Stimulated activated CD8-positive, alpha-beta memory T cell treated with anti-CD3 and anti-CD28 coated beads, Interleukin-15, amount 100 ng/mL, for 4 hours (primary cell): Measurements from ENCODE around the gene CARD19.

Source experiments
- DNase-seq, 2 donors: peaks; one replicate each; pipeline ENCODE4 v3.0.0-alpha.2; 2020; ENCODE audit warnings: low read depth in 2 of 2

The CARD19 gene

DNA sequence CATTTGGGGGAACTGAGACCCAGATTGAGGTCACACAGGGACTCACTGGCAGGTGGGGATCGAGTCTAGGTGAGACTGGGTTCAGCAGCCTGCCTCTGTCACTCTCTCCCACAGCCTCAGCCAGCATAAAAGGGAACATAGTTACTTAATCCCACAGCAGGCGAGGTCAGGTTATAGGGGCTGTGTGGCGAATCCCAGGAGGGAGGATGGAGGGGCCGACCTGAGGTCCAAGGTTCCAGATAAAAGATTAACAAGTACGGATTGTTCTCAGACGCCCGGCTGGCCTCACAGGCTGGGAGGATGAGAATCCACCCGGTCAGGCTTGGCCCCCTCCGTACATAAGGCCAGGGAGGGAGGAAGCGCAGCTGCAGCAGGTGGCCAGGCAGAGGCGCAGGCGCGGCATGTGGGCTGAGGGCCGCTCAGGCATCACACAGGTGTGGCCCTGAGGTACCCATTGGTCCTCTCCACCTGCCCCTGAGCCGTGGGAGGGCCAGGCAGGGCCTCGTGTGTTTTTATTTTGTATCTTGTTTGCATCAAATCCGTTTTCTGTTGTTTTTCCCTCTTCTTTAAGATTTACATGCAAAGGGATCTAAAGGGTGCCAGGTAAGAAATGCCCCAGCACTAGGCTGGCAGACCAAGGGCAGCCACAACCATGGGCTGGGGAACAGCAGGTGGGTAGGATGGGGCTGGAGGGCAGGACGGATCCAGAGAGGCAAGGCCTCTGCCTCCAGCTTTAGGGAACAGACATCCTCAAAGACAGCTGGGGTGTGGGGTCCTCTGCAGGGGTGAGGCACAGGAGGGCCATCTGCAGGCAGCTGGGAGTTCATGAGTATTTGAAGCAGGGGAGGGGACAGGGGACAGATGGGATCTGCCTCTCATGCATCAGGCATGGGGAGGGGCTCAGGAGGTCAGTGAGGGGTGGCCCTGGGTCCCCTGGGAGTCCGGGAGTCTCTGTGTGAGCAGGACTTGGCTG, 33.9 kb upstream of the CARD19 start:
- no peak for DNase-seq

DNA sequence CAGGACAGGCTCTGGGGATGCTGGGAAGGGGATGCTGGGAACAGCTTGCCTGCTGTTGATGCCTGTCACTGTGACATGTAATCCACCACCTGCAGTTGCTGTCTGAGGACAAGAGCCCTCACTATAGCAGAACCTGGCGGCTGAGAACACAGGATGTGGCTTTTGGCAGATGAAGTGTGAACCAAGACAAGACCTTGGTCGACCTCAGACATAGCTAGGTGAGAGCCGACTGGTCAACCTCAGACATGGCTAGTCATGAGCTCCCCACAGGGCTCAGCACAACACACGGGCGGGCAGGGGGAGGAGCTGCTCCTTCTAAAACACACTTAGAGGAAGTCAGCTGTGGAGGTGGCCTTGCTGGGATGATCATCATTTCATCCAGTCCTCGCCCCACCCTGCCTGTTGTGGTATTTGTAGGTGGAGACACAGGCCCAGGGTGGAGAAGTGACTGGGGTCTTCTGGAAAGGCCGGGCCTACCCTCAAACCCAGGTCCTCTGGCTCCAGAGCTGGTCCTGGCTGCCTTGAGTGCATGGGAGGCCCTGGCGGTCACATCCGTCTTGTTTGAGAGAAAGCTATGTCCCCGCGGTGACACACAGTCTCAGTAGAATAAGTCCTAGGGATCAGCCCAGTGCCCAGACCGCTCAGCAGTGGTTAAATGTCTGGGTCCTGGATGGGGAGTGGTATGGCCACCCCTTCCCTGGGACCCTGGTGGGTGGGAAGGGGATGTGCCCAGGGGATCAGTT, 31.5 kb upstream of the CARD19 start:
- DNase-seq: peak; percentile 70 to 77

DNA sequence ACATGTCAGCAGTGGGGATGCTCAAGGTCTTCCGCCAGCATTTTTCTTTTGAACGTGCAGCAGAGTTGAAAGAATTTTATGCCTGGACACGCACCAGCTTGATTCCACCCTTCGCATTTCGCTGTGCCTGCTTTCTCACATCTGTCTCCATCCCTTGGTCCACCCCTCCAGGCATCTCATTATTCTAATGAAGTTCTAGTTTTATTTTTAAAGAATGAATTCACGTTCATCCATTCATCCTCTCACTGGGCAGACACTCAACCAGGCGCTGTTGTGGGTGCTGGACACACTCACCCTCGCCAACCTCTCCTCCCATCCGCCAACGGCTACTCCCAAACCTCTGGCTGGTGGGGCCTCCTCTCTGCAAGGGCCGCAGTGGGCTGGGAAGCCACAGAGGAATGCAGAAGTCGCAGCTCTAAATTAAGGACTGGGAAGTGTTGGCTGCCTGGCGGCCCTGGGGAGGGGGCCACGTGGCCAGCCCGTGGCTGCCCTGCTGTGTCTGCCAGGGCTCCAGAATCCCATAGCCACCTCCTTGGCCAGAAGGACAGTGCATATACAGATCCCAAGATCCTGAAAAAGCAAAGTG, 30.8 kb upstream of the CARD19 start:
- no peak for DNase-seq

DNA sequence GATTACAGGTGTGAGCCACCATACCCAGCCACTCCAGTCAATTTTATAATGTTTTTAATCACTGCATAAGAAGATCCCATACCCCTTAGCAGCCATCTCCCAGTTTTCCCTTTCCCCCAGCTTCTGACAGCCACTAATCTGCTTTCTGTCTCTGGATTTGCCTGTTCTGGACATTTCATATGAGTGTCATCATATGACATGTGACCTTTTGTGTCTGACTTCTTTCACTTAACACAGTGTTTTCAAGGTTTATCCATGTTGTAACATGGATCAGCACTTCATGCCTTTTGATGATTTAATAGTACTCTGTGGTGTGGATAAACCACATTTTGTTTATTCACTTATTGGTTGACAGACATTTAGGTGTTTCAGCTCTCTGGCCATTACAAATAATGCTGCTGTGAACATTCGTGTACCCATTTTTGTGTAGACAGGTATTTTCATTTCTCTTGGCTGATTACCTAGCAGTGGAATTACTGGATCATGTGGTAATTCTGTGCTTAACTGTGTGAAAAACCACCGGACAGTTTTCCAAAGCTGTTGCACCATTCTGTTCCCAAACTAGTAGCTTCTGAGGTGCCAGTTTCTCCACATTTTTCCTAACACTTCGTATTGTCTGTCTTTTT, 28.9 kb upstream of the CARD19 start:
- DNase-seq: no peak

DNA sequence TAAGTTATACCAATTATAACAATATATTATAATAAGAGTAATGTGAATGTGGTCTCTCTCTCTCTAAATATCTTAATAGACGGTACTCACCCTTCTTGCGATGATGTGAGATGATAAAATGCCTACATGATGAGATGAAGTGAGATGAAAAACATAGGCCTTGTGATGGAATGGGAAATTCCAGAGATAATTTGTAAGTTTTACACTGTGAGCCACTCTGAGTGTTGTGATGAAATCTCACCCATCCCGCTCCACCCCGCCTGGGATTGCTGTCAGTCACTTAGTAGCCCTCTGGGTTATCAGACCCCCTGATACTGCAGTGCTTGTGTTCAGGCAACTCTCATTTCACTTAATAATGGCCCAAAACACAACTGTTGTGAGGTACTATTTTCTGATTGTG, 27.1 kb upstream of the CARD19 start:
- no peak for DNase-seq

DNA sequence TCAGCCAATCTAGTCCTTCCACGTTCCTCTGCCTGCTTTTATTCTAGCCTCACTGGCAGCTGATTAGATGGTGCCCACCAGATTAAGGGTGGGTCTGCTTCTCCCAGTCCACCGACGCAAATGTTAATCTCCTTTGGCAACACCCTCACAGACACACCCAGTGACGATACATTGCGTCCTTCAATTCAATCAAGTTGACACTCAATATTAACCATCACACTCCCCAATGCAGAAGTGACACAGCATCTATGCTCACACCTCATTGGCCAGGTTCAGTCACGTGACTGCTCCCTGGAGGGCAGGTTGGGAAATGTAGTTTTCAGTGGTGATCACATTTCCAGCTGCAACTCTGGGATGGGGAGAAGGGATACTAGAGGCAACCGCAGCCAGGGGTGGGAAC, 24.6 kb upstream of the CARD19 start:
- DNase-seq: no peak

DNA sequence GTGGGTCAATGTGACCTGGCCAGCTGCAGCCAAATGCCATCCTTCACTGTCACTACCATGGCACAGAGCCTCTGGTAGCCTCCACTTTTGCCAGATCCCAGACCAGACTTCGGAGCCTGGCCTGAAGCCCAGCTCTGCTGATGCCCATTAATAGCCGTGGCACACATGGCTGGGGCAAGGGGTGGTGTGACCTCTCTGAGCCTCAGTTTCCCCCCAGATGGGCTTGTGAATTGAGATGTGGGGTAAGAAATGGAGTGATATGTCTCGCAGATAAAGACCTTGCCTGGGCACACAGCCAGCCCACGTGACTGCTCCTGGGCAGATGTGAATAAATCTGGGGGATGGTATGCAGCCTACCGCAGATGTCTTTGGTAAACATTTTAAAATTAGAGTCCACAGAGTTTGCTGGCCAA, 23.6 kb upstream of the CARD19 start:
- no peak for DNase-seq

DNA sequence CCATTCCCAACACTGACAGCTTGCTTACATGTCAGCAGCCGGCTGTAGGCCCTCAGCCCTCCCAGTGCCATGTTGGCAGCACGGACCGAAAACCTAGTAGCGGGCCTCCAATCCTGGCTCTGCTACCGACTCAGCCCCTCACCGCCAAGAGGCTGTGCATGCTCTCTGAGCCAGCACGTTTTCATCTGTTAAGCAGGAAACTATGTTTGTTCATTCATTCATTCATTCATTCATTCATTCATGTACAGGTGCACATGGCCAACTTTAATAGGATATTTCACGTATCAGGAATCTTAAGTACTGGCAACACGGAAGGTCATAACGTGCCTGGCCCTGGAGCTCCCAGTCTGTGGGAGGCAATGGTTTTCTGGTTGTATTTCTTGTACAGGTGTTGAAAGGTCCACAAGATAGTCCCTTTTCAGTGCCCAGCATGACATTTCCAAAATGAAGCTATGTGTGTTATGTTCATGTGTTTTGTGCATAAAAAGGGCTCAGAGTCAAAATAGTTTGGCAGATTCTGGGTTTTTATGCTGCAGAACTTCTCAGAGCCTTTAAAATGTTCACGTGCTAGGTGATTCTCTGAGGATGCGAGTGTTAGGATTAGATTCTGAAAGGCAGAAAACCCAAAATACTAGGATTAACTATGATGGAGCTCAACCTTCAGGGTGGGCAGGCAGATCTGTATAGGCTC, 19.8 kb upstream of the CARD19 start:
- DNase-seq: no peak

DNA sequence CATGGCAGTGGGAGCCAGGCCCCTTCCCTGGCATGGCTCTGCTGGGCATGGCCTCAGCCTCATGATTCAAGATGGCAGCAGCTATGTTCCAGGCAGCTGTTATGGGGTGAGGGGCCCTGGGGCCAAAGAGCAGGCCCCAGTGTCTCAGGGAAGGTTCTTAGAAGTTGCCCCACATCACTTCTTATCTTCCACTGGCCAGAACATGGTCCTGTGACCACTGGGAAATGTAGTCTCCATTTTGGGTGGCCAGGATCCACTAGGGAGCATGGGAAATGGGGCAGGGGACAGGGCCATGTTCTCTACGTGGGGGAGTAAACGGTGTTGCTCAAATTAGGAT, 19.3 kb upstream of the CARD19 start:
- no peak for DNase-seq

DNA sequence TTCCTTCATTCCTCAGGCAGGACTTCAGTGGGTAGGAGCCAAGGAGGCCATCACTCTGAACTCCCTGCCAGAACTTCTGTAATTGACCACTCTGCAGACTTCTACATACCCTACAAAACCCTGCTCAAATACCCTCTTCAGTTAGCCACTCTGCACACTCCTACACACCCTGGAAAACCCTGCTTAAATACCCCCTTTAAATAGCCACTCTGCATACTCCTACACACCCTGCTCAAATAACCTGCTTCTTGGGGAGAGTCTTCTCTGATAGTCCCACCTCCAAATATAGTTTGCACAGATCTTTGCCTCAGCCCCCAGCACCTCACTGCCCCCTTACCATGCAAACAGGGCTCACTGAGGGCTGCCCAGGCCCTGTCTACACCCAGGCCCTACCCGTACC, 18.6 kb upstream of the CARD19 start:
- DNase-seq: no peak

DNA sequence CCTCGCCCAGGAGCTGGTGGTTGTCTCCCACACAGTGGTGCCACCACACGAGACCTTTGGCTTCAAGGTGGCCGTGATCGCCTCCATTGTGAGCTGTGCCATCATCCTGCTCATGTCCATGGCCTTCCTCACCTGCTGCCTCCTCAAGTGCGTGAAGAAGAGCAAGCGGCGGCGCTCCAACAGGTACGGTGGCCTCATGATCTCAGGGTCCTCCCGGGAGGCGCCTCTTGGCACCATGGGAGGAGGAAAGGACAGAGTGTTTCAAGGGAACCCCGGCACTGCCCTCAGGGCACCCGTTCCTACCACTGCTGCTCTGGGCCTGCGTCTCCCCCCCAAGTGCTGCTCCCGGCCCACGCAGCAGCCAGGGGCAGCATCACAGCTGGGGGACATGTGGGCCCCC, 18.2 kb upstream of the CARD19 start:
- DNase-seq: no peak

DNA sequence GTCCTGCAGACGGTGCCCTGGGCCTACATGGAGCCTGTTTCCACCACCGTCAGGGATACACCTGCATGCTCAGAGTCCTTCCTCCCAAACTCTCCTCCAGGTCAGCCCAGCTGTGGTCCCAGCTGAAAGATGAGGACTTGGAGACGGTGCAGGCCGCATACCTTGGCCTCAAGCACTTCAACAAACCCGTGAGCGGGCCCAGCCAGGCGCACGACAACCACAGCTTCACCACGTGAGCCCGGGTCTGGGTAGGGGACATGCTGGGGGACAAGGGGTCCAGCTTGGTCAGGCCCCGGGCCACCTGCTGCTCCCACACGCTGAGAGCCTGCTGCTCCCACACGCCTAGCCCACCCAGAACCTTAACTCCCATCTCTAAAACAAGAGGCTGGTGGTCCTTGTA, 16.6 kb upstream of the CARD19 start:
- no peak for DNase-seq

DNA sequence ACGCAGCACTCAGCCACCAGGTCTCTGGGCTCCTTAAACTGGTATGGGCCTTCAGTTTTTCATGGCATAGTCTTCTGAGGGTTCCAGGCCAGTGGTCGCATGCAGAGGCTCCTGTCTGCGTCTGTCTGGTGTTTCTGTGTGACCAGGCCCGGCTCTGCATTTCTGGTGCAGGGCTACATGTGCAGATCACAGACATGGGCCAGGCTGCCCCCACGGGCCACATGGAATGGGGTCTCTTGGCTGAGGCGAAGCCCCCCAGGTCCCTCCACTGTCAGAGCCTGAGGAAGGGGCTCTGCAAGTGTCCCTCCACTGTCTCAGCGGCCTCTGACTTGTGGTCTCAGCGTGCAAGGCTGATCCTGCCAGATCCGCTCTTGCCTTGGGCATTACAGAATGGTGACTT, 15.6 kb upstream of the CARD19 start:
- no peak for DNase-seq

DNA sequence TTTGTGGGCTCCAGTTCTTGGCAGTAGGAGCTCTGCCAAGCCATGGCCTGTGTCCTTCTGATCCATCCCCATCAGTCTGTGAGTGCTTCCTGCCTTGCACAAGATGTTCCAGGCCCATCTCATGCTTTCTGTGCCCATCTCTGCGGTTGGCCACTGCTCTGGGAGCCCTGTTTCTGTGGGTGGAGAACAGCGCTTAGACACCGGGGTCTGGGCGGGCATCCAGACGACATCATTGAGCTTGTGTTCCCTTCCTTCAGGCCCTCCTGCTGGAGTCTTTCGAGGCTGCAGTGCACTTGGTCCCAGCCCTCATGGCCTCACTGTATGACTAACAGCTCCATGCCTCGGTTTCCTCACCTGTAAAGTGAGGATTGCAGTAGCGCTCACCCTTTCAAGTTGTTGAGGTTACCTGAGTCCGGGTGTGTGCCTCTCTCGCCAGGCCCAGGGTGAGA, 14.9 kb upstream of the CARD19 start:
- no peak for DNase-seq

DNA sequence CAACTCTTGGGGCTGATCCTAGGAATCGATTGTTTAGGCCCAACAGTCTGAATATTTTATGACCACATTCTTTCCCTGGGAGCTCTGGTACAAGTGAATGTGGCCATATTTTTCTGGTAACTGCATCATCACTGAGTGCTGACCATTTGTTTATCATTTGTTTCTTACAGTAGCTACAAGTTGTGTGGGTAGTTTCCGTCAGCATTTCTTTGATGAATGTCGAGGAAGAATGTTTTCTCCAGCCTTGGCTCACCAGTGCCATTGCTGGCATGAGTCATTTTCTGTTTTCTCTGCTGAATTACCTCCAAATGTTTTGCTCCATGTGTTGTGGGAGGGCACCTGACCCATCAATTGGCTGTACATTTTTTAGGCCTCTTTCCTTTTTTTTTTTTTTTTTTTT, 14.1 kb upstream of the CARD19 start:
- DNase-seq: no peak

DNA sequence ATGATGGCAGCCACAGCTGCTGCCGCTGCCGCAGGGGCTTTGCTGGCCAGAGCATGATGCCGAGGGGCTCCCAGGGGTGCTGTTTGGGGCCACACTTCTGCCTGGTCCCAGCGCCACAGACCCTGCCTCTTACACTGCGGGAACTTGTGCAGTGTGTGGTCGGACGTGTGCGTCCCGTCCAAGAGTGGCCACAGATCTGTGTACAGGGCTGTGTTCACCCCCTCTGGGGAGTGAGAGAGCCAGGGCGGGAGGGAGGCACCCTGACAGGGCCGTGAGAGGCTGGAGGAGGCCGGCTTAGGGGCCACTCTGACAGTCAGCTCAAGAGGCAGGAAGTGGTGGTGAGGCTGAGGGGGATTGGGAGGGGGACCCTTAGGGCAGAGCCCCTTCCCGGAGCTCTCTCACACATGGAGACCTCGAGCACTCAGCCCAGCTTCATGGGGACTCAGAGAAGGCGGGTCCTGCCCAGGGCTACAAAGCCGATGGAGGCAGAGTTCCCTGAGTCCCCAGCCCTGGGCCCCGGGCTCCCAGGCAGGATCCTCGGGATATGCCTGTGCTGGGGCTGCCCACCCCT, 13.1 kb upstream of the CARD19 start:
- no peak for DNase-seq

DNA sequence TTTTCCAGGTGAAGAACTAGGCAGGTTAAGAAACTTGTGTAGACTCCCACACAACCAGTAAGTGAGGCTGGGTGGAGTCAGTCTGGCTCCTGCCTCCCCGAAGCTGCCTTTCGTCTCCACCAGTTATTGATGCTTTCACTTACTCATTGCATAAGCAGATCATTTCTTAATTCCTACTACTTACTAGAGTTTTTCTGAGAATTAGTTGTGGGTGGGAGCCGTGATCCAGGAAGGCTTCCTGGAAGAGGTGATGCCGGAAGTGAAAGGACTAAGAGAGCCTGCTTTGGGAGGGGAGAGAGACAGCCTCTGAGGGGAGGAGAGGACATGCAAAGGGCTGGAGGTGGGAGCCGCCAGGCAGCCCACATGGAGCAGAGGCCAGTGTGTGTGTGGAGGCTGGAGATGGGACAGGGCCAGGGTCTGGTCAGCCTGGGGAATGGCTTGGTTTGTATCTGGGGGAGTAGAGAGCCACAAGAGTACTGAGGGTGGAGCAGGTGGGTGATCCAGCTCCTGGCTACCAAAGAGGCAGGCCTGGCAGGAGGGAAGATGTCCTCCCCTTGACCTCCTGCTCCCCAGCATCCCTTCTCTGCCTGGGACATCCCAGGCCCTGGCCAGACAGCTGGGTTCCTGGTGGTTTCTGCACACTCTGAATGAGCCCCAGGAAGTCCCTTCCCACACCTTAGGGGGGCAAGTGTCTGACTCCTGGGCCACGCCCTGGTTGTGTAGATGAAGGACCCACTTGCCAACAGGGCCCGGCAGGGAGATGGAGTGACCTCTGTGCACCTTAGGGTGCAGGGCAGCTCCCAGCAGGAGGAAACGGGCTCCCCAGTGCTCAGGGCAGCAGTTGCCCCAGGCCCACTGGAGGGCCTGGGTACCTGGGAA, 12.2 kb upstream of the CARD19 start:
- DNase-seq: no peak

DNA sequence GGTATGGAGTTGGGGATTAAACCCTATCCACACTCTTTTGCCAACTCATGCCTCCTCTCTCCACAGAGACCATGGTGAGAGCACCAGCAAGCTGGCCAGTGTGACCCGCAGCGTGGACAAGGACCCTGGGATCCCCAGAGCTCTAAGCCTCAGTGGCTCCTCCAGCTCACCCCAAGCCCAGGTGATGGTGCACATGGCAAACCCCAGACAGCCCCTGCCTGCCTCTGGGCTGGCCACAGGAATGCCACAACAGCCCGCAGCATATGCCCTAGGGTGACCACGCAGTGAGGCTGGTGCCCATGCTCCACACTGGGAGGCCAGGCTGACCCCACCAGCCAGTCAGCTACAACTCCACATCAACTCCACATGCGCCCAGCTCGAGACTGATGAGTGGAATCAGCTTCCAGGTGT, 11.5 kb upstream of the CARD19 start:
- no peak for DNase-seq

DNA sequence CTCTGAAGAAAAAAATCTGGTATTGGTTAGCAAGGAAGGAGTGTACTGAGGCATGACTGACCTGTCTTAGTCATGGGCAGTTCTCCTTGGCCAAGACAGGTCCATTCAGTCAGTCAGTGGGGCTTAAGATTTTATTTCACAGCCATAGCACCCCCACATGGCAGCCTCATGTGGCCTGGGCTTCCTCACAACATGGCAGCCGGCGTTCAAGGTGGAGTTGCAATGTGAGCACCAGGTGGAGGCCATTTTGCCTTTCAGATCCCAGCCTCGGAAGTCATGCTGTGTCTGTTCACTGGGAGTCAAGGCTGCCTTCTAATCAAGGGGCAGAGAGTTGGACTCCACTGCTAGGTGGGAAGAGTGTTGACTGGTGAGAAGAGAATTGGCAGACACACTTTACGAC, 10.3 kb upstream of the CARD19 start:
- DNase-seq: no peak
